HS-5 (cell line): ENCODE measurements around the gene NFAT5.
"Not testable (repeated sequence)": the region's sequence is repeated elsewhere in the genome, so short reads cannot be mapped to it uniquely, and the experiment has no call there.

ENCODE experiments used
- DNase-seq: peaks from one replicate; pipeline ENCODE4 v3.0.0-alpha.2; 2012; ENCODE audit warnings: low read depth

The NFAT5 gene

DNA sequence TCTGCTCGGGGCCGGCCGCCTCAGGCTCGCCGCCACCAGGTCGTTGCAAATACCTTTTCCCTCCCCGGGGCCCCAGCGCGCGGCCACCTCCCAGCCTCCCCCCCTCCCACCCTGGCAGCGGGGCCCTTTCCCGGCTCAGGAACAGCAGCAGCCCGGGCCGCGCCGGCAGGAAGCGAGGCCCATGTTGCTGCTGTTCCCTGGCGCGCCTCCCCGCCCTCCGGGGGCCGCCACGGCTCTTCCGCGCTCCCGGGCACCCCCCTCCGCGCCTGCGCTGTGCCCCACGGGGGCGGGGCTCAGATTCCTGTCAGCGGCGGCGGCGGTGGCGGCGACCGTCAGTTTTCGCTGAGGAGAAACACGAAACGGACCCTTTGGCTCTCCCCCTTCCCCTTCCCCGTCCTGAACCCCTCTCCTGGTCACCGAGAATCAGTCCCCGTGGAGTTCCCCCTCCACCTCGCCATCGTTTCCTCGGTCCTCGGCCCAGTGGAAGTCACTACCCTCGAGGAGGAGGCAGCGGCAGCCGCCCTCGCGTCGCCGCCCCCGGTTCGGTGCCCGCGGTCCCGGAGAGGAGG, at the start of gene NFAT5:
TSS of gene NFAT5 (plus strand) at position 296 of the 569 bp plus-strand sequence. CDS start 336 bp downstream, outside the sequence.
- peak; percentile 53 for DNase-seq

GRCh38 chr16:69517914-69518313, 47.9 kb upstream of the NFAT5 start:
- DNase-seq: not testable (repeated sequence)

GRCh38 chr16:69520413-69520799, 45.4 kb upstream of the NFAT5 start:
- no peak for DNase-seq

DNA sequence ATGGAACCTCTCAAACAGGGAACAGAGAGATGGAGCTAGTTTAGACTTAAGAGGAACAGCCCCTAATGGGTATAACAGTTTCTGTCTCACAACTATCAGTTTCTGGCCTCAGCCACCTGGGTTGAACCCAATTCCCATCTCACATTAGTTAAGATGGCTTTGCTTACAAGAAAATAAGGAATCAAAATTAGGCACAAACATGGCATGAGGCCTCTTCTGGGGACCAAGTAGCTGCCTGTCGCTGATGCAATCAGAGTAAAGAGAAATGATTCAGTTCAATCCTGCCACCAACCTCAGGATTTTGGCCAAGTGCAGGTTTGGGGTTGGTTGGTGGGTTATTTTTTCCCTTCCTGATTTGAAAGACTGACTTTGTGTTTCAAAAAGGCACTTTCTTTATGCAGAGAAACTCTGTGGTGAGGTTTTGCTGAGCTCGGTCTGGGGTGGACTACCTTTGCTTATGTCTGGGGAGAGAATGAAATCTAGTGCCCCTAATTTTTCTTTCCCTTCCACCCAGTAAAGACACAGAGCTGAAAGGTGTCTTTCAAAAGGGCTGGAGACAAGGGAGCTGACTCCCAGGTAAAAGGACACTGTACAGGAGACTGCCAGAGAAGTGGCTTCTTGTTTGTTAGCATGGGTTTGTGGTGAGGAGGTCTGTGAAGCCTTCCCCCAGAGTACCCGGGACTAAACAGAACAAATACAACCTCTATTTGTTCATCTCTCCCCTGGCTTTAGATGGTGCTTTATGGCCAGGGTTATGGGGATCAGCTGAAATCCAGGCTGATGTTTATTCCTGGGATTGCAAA, 44.8 kb upstream of the NFAT5 start:
- DNase-seq: no peak

- no peak for DNase-seq
Observed at GRCh38 chr16:69522041-69522578, 43.7 kb upstream of the NFAT5 start.

DNA sequence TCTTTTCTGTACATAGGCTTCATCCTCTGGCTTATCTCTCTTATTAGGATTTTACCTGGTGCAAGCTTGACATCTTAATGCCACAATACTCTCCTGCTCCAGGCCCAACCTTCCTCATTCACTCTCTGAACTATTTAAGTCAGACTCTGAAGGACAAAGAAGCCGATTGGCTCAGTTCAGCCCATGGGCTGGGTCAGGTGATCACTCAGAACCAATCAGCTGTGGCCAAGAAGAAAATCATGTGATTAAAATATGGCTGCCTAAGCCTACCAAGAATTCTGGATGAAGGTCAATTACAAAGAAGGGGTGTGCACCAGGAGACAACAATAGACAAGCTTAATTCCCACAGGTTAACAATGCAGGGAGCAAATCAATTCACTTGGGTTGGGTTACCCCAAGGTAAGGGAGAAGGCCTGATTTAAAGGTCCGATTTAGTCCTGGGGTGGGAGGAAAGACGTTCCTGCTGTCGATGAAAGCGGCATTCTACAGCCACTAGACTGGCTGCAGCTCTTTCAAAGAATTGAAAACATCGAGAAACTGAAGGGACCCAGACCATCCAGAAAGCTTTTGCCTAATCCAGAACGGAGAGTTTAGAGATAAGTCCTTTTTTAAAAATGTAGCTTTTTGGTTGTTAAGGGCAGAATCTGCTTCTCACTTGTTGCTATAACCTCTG, 42.9 kb upstream of the NFAT5 start:
- no peak for DNase-seq

GRCh38 chr16:69523566-69524305, 42.0 kb upstream of the NFAT5 start:
- DNase-seq: no peak

DNA sequence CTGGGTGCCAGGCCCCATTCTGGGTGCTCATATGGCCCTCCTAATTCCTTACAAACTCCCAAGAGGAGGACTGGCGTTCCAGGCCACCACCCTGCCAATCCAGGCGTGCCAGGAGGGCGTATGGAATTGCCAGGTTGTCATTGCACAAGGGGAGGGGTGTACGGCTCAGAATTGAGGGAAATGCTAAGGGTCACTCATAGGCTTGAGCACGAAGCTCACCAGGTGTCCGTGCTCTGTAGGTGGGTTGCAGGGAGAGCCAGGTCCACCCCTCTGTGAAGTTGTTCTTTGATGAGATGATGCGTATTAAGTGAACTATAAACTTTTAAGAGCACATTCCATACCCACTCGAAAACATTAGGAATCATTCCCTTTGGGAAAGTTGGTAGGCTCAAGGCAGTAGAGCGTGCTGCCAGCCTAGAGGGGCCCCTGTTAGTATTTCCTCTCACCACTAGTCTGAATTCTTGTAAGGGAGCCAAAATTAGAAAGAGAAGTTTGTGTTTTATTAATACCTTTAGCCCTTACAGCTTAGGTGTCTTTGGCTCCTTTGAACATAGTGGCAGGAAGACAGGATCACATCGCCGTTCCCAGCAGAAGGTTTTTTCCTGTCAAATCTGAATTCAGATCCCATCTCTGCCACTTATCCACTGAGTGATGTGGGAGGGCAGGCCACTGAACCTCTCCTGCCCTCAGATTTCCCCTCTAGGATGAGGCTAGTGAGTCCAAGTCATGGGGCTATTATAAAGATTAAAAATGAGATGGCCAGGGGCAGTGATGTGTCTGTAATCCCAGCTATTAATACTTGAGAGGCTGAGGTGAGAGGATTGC, 38.7 kb upstream of the NFAT5 start:
- DNase-seq: no peak

GRCh38 chr16:69531988-69532387, 33.8 kb upstream of the NFAT5 start:
- no peak for DNase-seq

DNA sequence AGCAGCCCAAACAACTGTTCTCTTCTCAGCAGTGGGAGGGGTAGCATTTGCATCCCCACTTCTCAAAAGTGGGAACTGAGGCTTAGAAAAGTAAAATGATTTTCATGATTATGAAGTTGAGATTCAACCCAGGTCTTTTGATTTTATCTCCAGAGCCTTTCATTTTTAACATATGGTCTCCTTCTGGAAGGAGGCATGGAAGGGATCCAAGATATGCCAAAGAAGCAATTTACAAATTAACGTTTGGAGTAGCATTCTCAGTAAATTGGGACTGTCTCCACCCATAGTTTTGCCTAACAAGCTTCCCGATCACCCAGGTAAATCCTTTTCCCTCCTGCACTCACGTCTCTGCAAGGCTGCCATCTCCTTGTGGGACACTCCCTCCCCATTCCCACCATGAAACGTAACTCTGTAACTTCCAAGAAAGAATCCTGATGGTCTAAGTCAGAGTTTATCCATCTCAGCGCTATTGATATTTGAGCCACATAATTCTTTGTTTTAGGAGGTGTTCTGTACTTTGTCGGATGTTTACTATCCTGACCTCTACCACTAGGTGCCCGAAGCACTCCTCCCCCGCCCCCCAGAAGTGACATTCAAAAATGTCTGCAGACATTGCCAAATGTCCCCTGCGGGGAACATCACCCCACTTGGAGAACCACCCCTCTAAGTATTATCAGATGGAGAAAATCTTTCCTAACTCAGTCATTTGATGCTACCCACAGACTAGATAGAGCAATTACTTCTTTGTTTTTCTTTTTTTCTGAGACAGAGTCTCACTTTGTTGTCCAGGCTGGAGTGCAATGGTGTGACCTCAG, 32.9 kb upstream of the NFAT5 start:
- no peak for DNase-seq

GRCh38 chr16:69534720-69535119, 31.0 kb upstream of the NFAT5 start:
- no peak for DNase-seq

GRCh38 chr16:69535123-69536050, 30.4 kb upstream of the NFAT5 start:
- DNase-seq: no peak

GRCh38 chr16:69537706-69538080, 28.1 kb upstream of the NFAT5 start:
- DNase-seq: no peak

DNA sequence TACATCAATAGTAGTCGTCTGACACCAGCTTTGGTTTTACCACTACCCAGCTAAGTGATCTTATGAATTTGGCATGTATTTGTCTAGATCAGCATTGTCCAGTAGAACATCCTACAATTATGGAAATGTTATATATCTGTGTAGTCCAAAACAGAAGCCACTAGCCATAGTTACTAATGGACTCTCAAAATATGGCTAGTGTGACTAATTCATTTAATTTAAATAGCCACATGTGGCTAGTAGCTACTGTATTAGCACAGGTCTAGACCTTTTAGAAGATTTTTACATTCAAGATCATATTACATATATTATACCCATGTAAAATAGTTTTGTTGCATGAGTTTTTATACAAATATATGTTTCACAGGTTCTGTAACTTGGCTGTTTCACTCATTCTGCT, 27.0 kb upstream of the NFAT5 start:
- no peak for DNase-seq

GRCh38 chr16:69542974-69543373, 22.8 kb upstream of the NFAT5 start:
- no peak for DNase-seq

DNA sequence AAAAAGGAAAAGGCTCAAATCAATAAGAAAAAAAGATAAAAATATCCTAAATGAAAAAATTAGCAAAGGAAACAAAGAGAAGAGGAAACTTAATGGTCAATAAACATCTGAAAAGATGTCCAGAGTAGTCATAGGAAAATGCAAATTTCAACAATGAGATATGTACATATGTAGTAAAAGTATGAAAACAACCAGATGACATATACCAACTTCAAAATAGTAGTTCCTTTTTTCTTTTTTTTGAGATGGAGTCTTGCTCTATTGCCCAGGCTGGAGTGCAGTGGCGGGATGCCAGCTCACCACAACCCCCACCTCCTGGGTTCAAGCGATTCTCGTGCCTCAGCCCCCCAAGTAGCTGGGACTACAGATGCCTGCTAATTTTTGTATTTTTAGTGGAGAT, 21.7 kb upstream of the NFAT5 start:
- DNase-seq: no peak

DNA sequence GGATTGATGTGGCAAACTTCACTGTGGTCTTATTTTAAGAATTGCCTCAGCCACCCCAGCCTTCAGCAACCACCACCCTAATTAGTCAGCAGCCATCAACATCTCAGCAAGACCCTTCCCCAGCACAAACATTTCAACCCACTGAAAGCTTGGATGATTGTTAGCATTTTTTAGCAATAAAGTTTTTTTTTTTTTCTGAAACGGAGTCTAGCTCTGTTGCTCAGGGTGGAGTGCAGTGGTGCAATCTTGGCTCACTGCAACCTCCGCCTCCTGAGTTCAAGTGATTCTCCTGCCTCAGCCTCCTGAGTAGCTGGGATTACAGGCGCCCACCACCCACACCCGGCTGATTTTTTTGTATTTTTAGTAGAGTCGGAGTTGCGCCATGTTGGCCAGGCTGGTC, 19.1 kb upstream of the NFAT5 start:
- not testable (repeated sequence) for DNase-seq

GRCh38 chr16:69553332-69553731, 12.4 kb upstream of the NFAT5 start:
- no peak for DNase-seq

- no peak for DNase-seq
Observed at GRCh38 chr16:69554495-69554894, 11.3 kb upstream of the NFAT5 start.
